SK-N-SH (cell line): Measurements from ENCODE around the gene ARHGAP26.

Experiments
- GABPA ChIP-seq: IDR thresholded peaks from 2 replicates; pipeline ENCODE4 v1.4.0; 2012; ENCODE audit warnings: low read depth, mild to moderate bottlenecking
- POLR2AphosphoS5 ChIP-seq: IDR thresholded peaks from 2 replicates; pipeline ENCODE4 v1.6.1; 2012; ENCODE audit warnings: low read depth, low read length
- TAF1 ChIP-seq: IDR thresholded peaks from 2 replicates; pipeline ENCODE4 v1.6.1; 2012; ENCODE audit warnings: low read depth, mild to moderate bottlenecking, low read length, moderate library complexity, borderline replicate concordance

GRCh38 chr5:143062379-143062778 lies 292.2 kb downstream of the ARHGAP26 start:
- TF ChIP-seq TAF1: no peak
- no peak for TF ChIP-seq POLR2AphosphoS5
- TF ChIP-seq GABPA: no peak
